Naive thymus-derived CD4-positive, alpha-beta T cell (primary cell): ENCODE results near the gene SERPINA6. TPM values are rescaled to one million over a fixed set of nuclear protein-coding genes. Genes with fewer than 3 reads are reported as not detected.

ENCODE experiments used
- ATAC-seq: fragments of 150-1000 bp; cut with Tn5 transposase; 2 replicates; pipeline ENCODE4 v1.10.0; 2021; ENCODE audit warnings: mild to moderate bottlenecking, moderate library complexity
- CTCF ChIA-PET: fragments of 350-600 bp; sonication (Branson Sonifier 250); formaldehyde crosslinking; loops from one replicate; lab custom pipeline; 2021; ENCODE audit warnings: antibody characterized with exemption; lab: Charles Lee
- POLR2A ChIA-PET: fragments of 350-600 bp; sonication (Branson Sonifier 250); formaldehyde crosslinking; loops from one replicate; lab custom pipeline; 2021; ENCODE audit warnings: antibody characterized with exemption, inconsistent platforms; lab: Charles Lee
- DNase-seq, 9 donors: peaks; one replicate each; pipeline versions ENCODE4 v3.0.0 to v3.0.0-alpha.2; 2020 to 2022; ENCODE audit warnings: mixed read lengths in 1 of 9
- H3K27ac ChIP-seq: one replicate; pipeline ENCODE4 v1.7.0; 2013; ENCODE audit warnings: mild to moderate bottlenecking, low read depth, low read length, moderate library complexity
- H3K27me3 ChIP-seq, 2 donors: one replicate each; pipeline ENCODE4 v1.7.0; 2013; ENCODE audit warnings: low read length in 2 of 2, mild to moderate bottlenecking in 2 of 2, moderate library complexity in 2 of 2; ENCODE audit not compliant: control insufficient read depth in 2 of 2, insufficient read depth in 2 of 2
- H3K36me3 ChIP-seq, 3 experiments: 1 replicate in 2 of 3; 2 replicates in 1 of 3; pipeline ENCODE4 v1.7.0; 2013; ENCODE audit warnings: low read length in 3 of 3, mild to moderate bottlenecking in 3 of 3, moderate library complexity in 1 of 3; ENCODE audit not compliant: insufficient read depth in 3 of 3, control insufficient read depth in 2 of 3
- H3K4me1 ChIP-seq, 2 donors: one replicate each; pipeline ENCODE4 v1.7.0; 2013; ENCODE audit warnings: low read length in 2 of 2, mild to moderate bottlenecking in 2 of 2, moderate library complexity in 1 of 2; ENCODE audit not compliant: control insufficient read depth in 2 of 2, insufficient read depth in 2 of 2
- H3K4me3 ChIP-seq: 2 replicates; pipeline ENCODE4 v1.7.0; 2013; ENCODE audit warnings: mild to moderate bottlenecking, low read length
- H3K9me3 ChIP-seq, 3 experiments: 1 replicate in 2 of 3; 2 replicates in 1 of 3; pipeline ENCODE4 v1.7.0; 2013; ENCODE audit warnings: low read length in 3 of 3; ENCODE audit not compliant: control insufficient read depth in 2 of 3
- H3K27ac Mint-ChIP-seq, 9 donors: one replicate each; pipeline ENCODE4 v1.8.0; 2020 to 2022; ENCODE audit warnings: mixed read lengths in 9 of 9, mild to moderate bottlenecking in 8 of 9, moderate library complexity in 5 of 9, inconsistent platforms in 2 of 9
- H3K27me3 Mint-ChIP-seq, 5 donors: one replicate each; pipeline ENCODE4 v1.8.0; 2021 to 2022; ENCODE audit warnings: mixed read lengths in 5 of 5, mild to moderate bottlenecking in 1 of 5
- H3K36me3 Mint-ChIP-seq, 5 donors: one replicate each; pipeline ENCODE4 v1.8.0; 2020 to 2022; ENCODE audit warnings: mixed read lengths in 5 of 5, mild to moderate bottlenecking in 3 of 5, inconsistent platforms in 1 of 5
- H3K4me1 Mint-ChIP-seq, 7 donors: one replicate each; pipeline ENCODE4 v1.8.0; 2020 to 2022; ENCODE audit warnings: mixed read lengths in 7 of 7, mild to moderate bottlenecking in 3 of 7, inconsistent platforms in 1 of 7
- H3K4me3 Mint-ChIP-seq, 10 donors: one replicate each; pipeline ENCODE4 v1.8.0; 2020 to 2022; ENCODE audit warnings: mild to moderate bottlenecking in 10 of 10, mixed read lengths in 10 of 10, moderate library complexity in 6 of 10, inconsistent platforms in 2 of 10
- H3K9me3 Mint-ChIP-seq, 11 donors: one replicate each; pipeline ENCODE4 v1.8.0; 2020 to 2022; ENCODE audit warnings: mixed read lengths in 11 of 11, mild to moderate bottlenecking in 4 of 11, inconsistent platforms in 1 of 11, moderate library complexity in 1 of 11
- intact Hi-C, 2 donors: fragments of 100-400 bp; cut with micrococcal nuclease; formaldehyde crosslinking; loops; one replicate each; pipeline ENCODE4 v1.15.1; 2023
- polyA plus RNA-seq, 2 donors: library from polyadenylated mRNA; unstranded; fragments of 300-500 nt; fragmentation: Illumina TruSeq; gene quantifications; one replicate each; pipeline ENCODE4 v1.2.3, GENCODE V29; 2021
- total RNA-seq, 6 experiments: library from RNA in 5 of 6; stranded (reverse) in 5 of 6; gene quantifications; 1 replicate in 5 of 6; 2 replicates in 1 of 6; pipeline ENCODE4 v1.2.3 and lab custom pipeline; 2021 to 2026

SERPINA6 gene
- total and polyA plus RNA-seq, 7 experiments from 2014 or later: not detected

- Histone ChIP-seq H3K9me3 (no peaks in the 10 kb centered on the region), H3K27ac (no peak overlapping the region), H3K36me3 (no peaks in the 10 kb centered on the region), H3K4me1 (peaks cover 0 to 5% of the 10 kb centered on the region in 2 donors), H3K27me3 (no peaks in the 10 kb centered on the region), H3K4me3 (no peak overlapping the region)
- intact Hi-C loops: no loop called here
- H3K4me3 Mint-ChIP-seq: no peak overlapping the region
- DNase-seq: no peak
- peaks cover 0 to 21% (median 0%) of the 10 kb centered on the region in 11 donors for H3K9me3 Mint-ChIP-seq
- CTCF ChIA-PET: no interaction called here
- no peak overlapping the region for H3K27ac Mint-ChIP-seq
- POLR2A ChIA-PET: no interaction called here
- peaks cover 0 to 4% (median 0%) of the 10 kb centered on the region in 5 donors for H3K36me3 Mint-ChIP-seq
- ATAC-seq: peak; percentile 50
- H3K27me3 Mint-ChIP-seq: peaks cover 0 to 50% (median 39%) of the 10 kb centered on the region in 5 donors
- H3K4me1 Mint-ChIP-seq: peaks cover 0 to 7% (median 0%) of the 10 kb centered on the region in 7 donors
Measured at GRCh38 chr14:94345344-94346064, 22.4 kb upstream of the SERPINA6 start.

DNA sequence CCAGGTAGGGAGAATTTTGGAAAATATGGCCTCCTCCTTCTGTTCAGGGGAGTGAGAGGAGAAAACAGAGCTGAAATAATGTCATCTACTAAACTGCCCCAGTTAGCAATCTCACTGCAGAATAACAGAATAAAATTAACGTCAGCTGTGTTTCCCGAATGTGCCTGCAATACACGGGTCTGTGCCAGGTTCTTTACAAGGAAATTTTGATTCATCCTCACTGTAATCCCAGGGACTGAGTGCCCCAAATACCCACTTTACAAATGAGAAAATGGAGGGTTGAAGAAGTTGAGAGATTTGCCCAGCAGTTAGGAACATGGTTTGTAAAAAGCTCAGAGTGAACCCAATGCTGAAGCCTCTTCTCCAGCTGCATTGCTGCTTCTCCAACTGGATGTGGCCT is 21.3 kb upstream of the SERPINA6 start:
- intact Hi-C loops: no loop called here
- no peak overlapping the region for H3K27ac Mint-ChIP-seq
- Histone ChIP-seq H3K36me3 (no peaks in the 10 kb centered on the region), H3K27me3 (no peaks in the 10 kb centered on the region), H3K4me3 (no peak overlapping the region), H3K27ac (no peak overlapping the region), H3K9me3 (no peaks in the 10 kb centered on the region), H3K4me1 (peaks cover 0 to 5% of the 10 kb centered on the region in 2 donors)
- no peak for ATAC-seq
- H3K36me3 Mint-ChIP-seq: peaks cover 0 to 4% (median 0%) of the 10 kb centered on the region in 5 donors
- ChIA-PET POLR2A (no interaction called here), CTCF (no interaction called here)
- DNase-seq: no peak
- peaks cover 0 to 7% (median 0%) of the 10 kb centered on the region in 7 donors for H3K4me1 Mint-ChIP-seq
- peaks cover 0 to 24% (median 0%) of the 10 kb centered on the region in 11 donors for H3K9me3 Mint-ChIP-seq
- no peak overlapping the region for H3K4me3 Mint-ChIP-seq
- peaks cover 0 to 51% (median 35%) of the 10 kb centered on the region in 5 donors for H3K27me3 Mint-ChIP-seq

GRCh38 chr14:94343238-94344005 is 20.3 kb upstream of the SERPINA6 start:
- Histone ChIP-seq H3K4me1 (peaks cover 0 to 5% of the 10 kb centered on the region in 2 donors), H3K36me3 (no peaks in the 10 kb centered on the region), H3K27me3 (no peaks in the 10 kb centered on the region), H3K9me3 (no peaks in the 10 kb centered on the region), H3K4me3 (no peak overlapping the region), H3K27ac (no peak overlapping the region)
- Mint-ChIP-seq H3K9me3 (peaks cover 0 to 24% (median 0%) of the 10 kb centered on the region in 11 donors), H3K27ac (no peak overlapping the region), H3K36me3 (peaks cover 0 to 4% (median 0%) of the 10 kb centered on the region in 5 donors), H3K4me3 (no peak overlapping the region), H3K4me1 (peaks cover 0 to 7% (median 0%) of the 10 kb centered on the region in 7 donors), H3K27me3 (peaks cover 0 to 51% (median 34%) of the 10 kb centered on the region in 5 donors)
- no peak for DNase-seq
- CTCF ChIA-PET: no interaction called here
- POLR2A ChIA-PET: no interaction called here
- ATAC-seq: no peak
- intact Hi-C loops: no loop called here

GRCh38 chr14:94342334-94342934 is 19.3 kb upstream of the SERPINA6 start:
- H3K36me3 Mint-ChIP-seq: peaks cover 0 to 4% (median 0%) of the 10 kb centered on the region in 5 donors
- H3K27ac Mint-ChIP-seq: no peak overlapping the region

GRCh38 chr14:94341656-94342333 is 18.7 kb upstream of the SERPINA6 start:
- H3K27ac ChIP-seq: no peak overlapping the region
- no peak overlapping the region for H3K27ac Mint-ChIP-seq

More at GRCh38 chr14:94342334-94342934, 19.3 kb upstream of the SERPINA6 start:
- ATAC-seq (peak; percentile 39), DNase-seq (peak in 1 of 9 donors; percentile 1)
- peaks cover 0 to 24% (median 0%) of the 10 kb centered on the region in 11 donors for H3K9me3 Mint-ChIP-seq
- CTCF ChIA-PET: no interaction called here
- H3K9me3 ChIP-seq: no peaks in the 10 kb centered on the region
- H3K27me3 Mint-ChIP-seq: peaks cover 0 to 51% (median 35%) of the 10 kb centered on the region in 5 donors
- no peak overlapping the region for H3K27ac ChIP-seq
- no peaks in the 10 kb centered on the region for H3K36me3 ChIP-seq
- no peak overlapping the region for H3K4me3 Mint-ChIP-seq
- POLR2A ChIA-PET: no interaction called here
- H3K4me1 ChIP-seq: peaks cover 0 to 5% of the 10 kb centered on the region in 2 donors
- H3K4me1 Mint-ChIP-seq: peaks cover 0 to 7% (median 0%) of the 10 kb centered on the region in 7 donors
- intact Hi-C loops: no loop called here
- H3K4me3 ChIP-seq: no peak overlapping the region
- no peaks in the 10 kb centered on the region for H3K27me3 ChIP-seq

DNA sequence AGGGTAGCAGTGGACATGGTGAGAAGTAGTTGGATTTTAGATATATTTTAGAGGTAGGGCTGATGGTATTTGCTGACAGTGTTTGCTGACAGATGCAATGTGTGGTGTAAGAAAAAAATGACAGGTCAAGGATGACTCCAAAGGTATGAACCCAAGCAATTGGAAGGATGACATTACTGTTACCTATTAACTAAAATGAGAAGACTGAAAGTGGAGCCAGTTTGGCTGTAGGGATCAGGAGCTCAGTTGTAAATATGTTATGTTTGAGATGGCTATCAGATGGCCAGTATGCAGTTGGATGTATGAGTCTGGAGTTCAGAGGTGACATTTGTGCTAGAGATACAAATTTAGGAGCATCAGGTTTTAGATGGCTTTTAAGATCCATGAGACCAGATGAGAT is 17.4 kb upstream of the SERPINA6 start:
- H3K36me3 Mint-ChIP-seq: peaks cover 0 to 2% (median 0%) of the 10 kb centered on the region in 5 donors
- no peak overlapping the region for H3K4me3 Mint-ChIP-seq
- CTCF ChIA-PET: no interaction called here
- no peaks in the 10 kb centered on the region for H3K36me3 ChIP-seq
- POLR2A ChIA-PET: no interaction called here
- H3K27me3 Mint-ChIP-seq: peaks cover under 1 to 57% (median 37%) of the 10 kb centered on the region in 5 donors
- no peak overlapping the region for H3K27ac ChIP-seq
- intact Hi-C loops: no loop called here
- H3K27me3 ChIP-seq: no peaks in the 10 kb centered on the region
- DNase-seq (no peak), ATAC-seq (no peak)
- H3K4me3 ChIP-seq: no peak overlapping the region
- peaks cover 0 to 19% (median 0%) of the 10 kb centered on the region in 11 donors for H3K9me3 Mint-ChIP-seq
- no peaks in the 10 kb centered on the region for H3K4me1 ChIP-seq
- H3K27ac Mint-ChIP-seq: no peak overlapping the region
- no peaks in the 10 kb centered on the region for H3K9me3 ChIP-seq
- peaks cover 0 to 7% (median 0%) of the 10 kb centered on the region in 7 donors for H3K4me1 Mint-ChIP-seq

More at GRCh38 chr14:94341656-94342333, 18.7 kb upstream of the SERPINA6 start:
- H3K27me3 ChIP-seq: no peaks in the 10 kb centered on the region
- CTCF ChIA-PET: no interaction called here
- ATAC-seq (no peak), DNase-seq (no peak)
- H3K9me3 ChIP-seq: no peaks in the 10 kb centered on the region
- H3K4me3 ChIP-seq: no peak overlapping the region
- POLR2A ChIA-PET: no interaction called here
- peaks cover 0 to 3% of the 10 kb centered on the region in 2 donors for H3K4me1 ChIP-seq
- H3K27me3 Mint-ChIP-seq: peaks cover 0 to 51% (median 35%) of the 10 kb centered on the region in 5 donors
- H3K36me3 ChIP-seq: no peaks in the 10 kb centered on the region
- peaks cover 0 to 7% (median 0%) of the 10 kb centered on the region in 7 donors for H3K4me1 Mint-ChIP-seq
- H3K4me3 Mint-ChIP-seq: no peak overlapping the region
- intact Hi-C loops: no loop called here
- peaks cover 0 to 24% (median 0%) of the 10 kb centered on the region in 11 donors for H3K9me3 Mint-ChIP-seq
- peaks cover 0 to 4% (median 0%) of the 10 kb centered on the region in 5 donors for H3K36me3 Mint-ChIP-seq
